T-helper 1 cell treated with Interleukin-12 subunit alpha and Interleukin-12 subunit beta and Interleukin-4 antibody, amounts not matched to agents 30 μg/mL and 1 μg/mL, for 36 hours (primary cell): ENCODE data around the gene PRRT4.

ENCODE experiments used
- H3K27ac Mint-ChIP-seq: one replicate; pipeline ENCODE4 v1.8.0; 2021; ENCODE audit warnings: mild to moderate bottlenecking, mixed read lengths
- H3K27me3 Mint-ChIP-seq: one replicate; pipeline ENCODE4 v1.8.0; 2021; ENCODE audit warnings: low read depth, mixed read lengths
- H3K36me3 Mint-ChIP-seq: one replicate; pipeline ENCODE4 v1.8.0; 2021; ENCODE audit warnings: low read depth, mixed read lengths
- H3K4me1 Mint-ChIP-seq: one replicate; pipeline ENCODE4 v1.8.0; 2021; ENCODE audit warnings: low read depth, mixed read lengths
- H3K4me3 Mint-ChIP-seq: one replicate; pipeline ENCODE4 v1.8.0; 2021; ENCODE audit warnings: mild to moderate bottlenecking, moderate library complexity, mixed read lengths
- H3K9me3 Mint-ChIP-seq: one replicate; pipeline ENCODE4 v1.8.0; 2021; ENCODE audit warnings: mixed read lengths

PRRT4 gene

GRCh38 chr7:128366986-128367385, 5.5 kb upstream of the PRRT4 start:
- Mint-ChIP-seq H3K9me3 (no peaks in the 10 kb centered on the region), H3K4me1 (peaks cover 7% of the 10 kb centered on the region), H3K27me3 (peaks cover 66% of the 10 kb centered on the region), H3K27ac (no peak overlapping the region), H3K36me3 (no peaks in the 10 kb centered on the region), H3K4me3 (no peak overlapping the region)

GRCh38 chr7:128366300-128366699, 4.8 kb upstream of the PRRT4 start:
- no peak overlapping the region for H3K4me3 Mint-ChIP-seq
- H3K9me3 Mint-ChIP-seq, result no peaks in the 10 kb centered on the region
- peaks cover 67% of the 10 kb centered on the region for H3K27me3 Mint-ChIP-seq
- peaks cover 10% of the 10 kb centered on the region for H3K4me1 Mint-ChIP-seq
- H3K27ac Mint-ChIP-seq, result no peak overlapping the region
- no peaks in the 10 kb centered on the region for H3K36me3 Mint-ChIP-seq

- Mint-ChIP-seq H3K9me3 (no peaks in the 10 kb centered on the region), H3K4me1 (peaks cover 13% of the 10 kb centered on the region)
These were observed 3.9 kb upstream of the PRRT4 start for GRCh38 chr7:128365432-128365831.

GRCh38 chr7:128364166-128364870, 2.8 kb upstream of the PRRT4 start:
- H3K4me1 Mint-ChIP-seq, result peaks cover 13% of the 10 kb centered on the region
- no peak overlapping the region for H3K27ac Mint-ChIP-seq
- no peaks in the 10 kb centered on the region for H3K36me3 Mint-ChIP-seq
- H3K27me3 Mint-ChIP-seq, result peaks cover 81% of the 10 kb centered on the region
- no peaks in the 10 kb centered on the region for H3K9me3 Mint-ChIP-seq
- no peak overlapping the region for H3K4me3 Mint-ChIP-seq

More at GRCh38 chr7:128365432-128365831, 3.9 kb upstream of the PRRT4 start:
- Mint-ChIP-seq H3K36me3 (no peaks in the 10 kb centered on the region), H3K27me3 (peaks cover 70% of the 10 kb centered on the region), H3K4me3 (no peak overlapping the region), H3K27ac (no peak overlapping the region)

- Mint-ChIP-seq H3K9me3 (no peaks in the 10 kb centered on the region), H3K27ac (no peak overlapping the region), H3K4me1 (peaks cover 13% of the 10 kb centered on the region), H3K36me3 (no peaks in the 10 kb centered on the region), H3K27me3 (peaks cover 88% of the 10 kb centered on the region), H3K4me3 (no peak overlapping the region)
These were observed 1.8 kb upstream of the PRRT4 start for GRCh38 chr7:128363261-128363721.

- H3K4me3 Mint-ChIP-seq, result peak overlapping the region; percentile 74
- peaks cover 13% of the 10 kb centered on the region for H3K4me1 Mint-ChIP-seq
- no peaks in the 10 kb centered on the region for H3K36me3 Mint-ChIP-seq
- H3K27ac Mint-ChIP-seq, result no peak overlapping the region
- H3K27me3 Mint-ChIP-seq, result peaks cover 93% of the 10 kb centered on the region
- no peaks in the 10 kb centered on the region for H3K9me3 Mint-ChIP-seq
These were observed 1.2 kb upstream of the PRRT4 start for GRCh38 chr7:128362670-128363069.

- Mint-ChIP-seq H3K27me3 (peaks cover 77% of the 10 kb centered on the region), H3K9me3 (no peaks in the 10 kb centered on the region), H3K4me1 (peaks cover 17% of the 10 kb centered on the region), H3K36me3 (no peaks in the 10 kb centered on the region), H3K4me3 (no peak overlapping the region), H3K27ac (no peak overlapping the region)
These were observed 1.2 kb downstream of the PRRT4 start for GRCh38 chr7:128360359-128360678.

GRCh38 chr7:128359939-128360338, 1.6 kb downstream of the PRRT4 start:
- no peak overlapping the region for H3K27ac Mint-ChIP-seq
- no peaks in the 10 kb centered on the region for H3K9me3 Mint-ChIP-seq
- H3K4me3 Mint-ChIP-seq, result no peak overlapping the region
- no peaks in the 10 kb centered on the region for H3K36me3 Mint-ChIP-seq
- H3K27me3 Mint-ChIP-seq, result peaks cover 75% of the 10 kb centered on the region
- peaks cover 17% of the 10 kb centered on the region for H3K4me1 Mint-ChIP-seq

- no peaks in the 10 kb centered on the region for H3K9me3 Mint-ChIP-seq
- H3K4me1 Mint-ChIP-seq, result peaks cover 17% of the 10 kb centered on the region
- H3K36me3 Mint-ChIP-seq, result no peaks in the 10 kb centered on the region
- H3K27ac Mint-ChIP-seq, result no peak overlapping the region
- H3K27me3 Mint-ChIP-seq, result peaks cover 75% of the 10 kb centered on the region
- no peak overlapping the region for H3K4me3 Mint-ChIP-seq
These were observed 2.2 kb downstream of the PRRT4 start for GRCh38 chr7:128359336-128359735.

- Mint-ChIP-seq H3K36me3 (no peaks in the 10 kb centered on the region), H3K4me3 (no peak overlapping the region), H3K27me3 (peaks cover 74% of the 10 kb centered on the region), H3K27ac (no peak overlapping the region), H3K4me1 (peaks cover 17% of the 10 kb centered on the region), H3K9me3 (no peaks in the 10 kb centered on the region)
These were observed 3.3 kb downstream of the PRRT4 start for GRCh38 chr7:128358233-128358632.

- H3K27ac Mint-ChIP-seq, result no peak overlapping the region
- H3K36me3 Mint-ChIP-seq, result no peaks in the 10 kb centered on the region
These were observed 4.3 kb downstream of the PRRT4 start for GRCh38 chr7:128357217-128357613.

GRCh38 chr7:128356546-128357216, 4.8 kb downstream of the PRRT4 start:
- Mint-ChIP-seq H3K27ac (no peak overlapping the region), H3K4me1 (peaks cover 10% of the 10 kb centered on the region), H3K36me3 (no peaks in the 10 kb centered on the region), H3K9me3 (no peaks in the 10 kb centered on the region), H3K4me3 (no peak overlapping the region), H3K27me3 (peaks cover 66% of the 10 kb centered on the region)

More at GRCh38 chr7:128357217-128357613, 4.3 kb downstream of the PRRT4 start:
- no peaks in the 10 kb centered on the region for H3K9me3 Mint-ChIP-seq
- H3K27me3 Mint-ChIP-seq, result peaks cover 71% of the 10 kb centered on the region
- no peak overlapping the region for H3K4me3 Mint-ChIP-seq
- peaks cover 15% of the 10 kb centered on the region for H3K4me1 Mint-ChIP-seq

- H3K27me3 Mint-ChIP-seq, result peaks cover 64% of the 10 kb centered on the region
- peaks cover 6% of the 10 kb centered on the region for H3K4me1 Mint-ChIP-seq
- no peak overlapping the region for H3K27ac Mint-ChIP-seq
- H3K36me3 Mint-ChIP-seq, result no peaks in the 10 kb centered on the region
- H3K9me3 Mint-ChIP-seq, result no peaks in the 10 kb centered on the region
- H3K4me3 Mint-ChIP-seq, result peak overlapping the region; percentile 25
These were observed 7.9 kb downstream of the PRRT4 start for GRCh38 chr7:128353610-128354009.

- peak overlapping the region; percentile 40 for H3K4me3 Mint-ChIP-seq
- H3K27me3 Mint-ChIP-seq, result peaks cover 64% of the 10 kb centered on the region
These were observed 8.3 kb downstream of the PRRT4 start for GRCh38 chr7:128353189-128353588.

GRCh38 chr7:128352636-128353035, 8.9 kb downstream of the PRRT4 start:
- no peaks in the 10 kb centered on the region for H3K9me3 Mint-ChIP-seq
- no peaks in the 10 kb centered on the region for H3K36me3 Mint-ChIP-seq
- H3K4me3 Mint-ChIP-seq, result peak overlapping the region; percentile 40
- no peak overlapping the region for H3K27ac Mint-ChIP-seq
- peaks cover 6% of the 10 kb centered on the region for H3K4me1 Mint-ChIP-seq
- peaks cover 62% of the 10 kb centered on the region for H3K27me3 Mint-ChIP-seq

More at GRCh38 chr7:128353189-128353588, 8.3 kb downstream of the PRRT4 start:
- Mint-ChIP-seq H3K36me3 (no peaks in the 10 kb centered on the region), H3K27ac (no peak overlapping the region), H3K4me1 (peaks cover 6% of the 10 kb centered on the region), H3K9me3 (no peaks in the 10 kb centered on the region)
